Activated gamma-delta T cell treated with Interleukin-2 at 50 U/mL for 16 hours (primary cell): ENCODE data around the gene SYCN.

Experiments
- DNase-seq: peaks from one replicate; pipeline ENCODE4 v3.0.0-alpha.2; 2020

Gene SYCN

DNA sequence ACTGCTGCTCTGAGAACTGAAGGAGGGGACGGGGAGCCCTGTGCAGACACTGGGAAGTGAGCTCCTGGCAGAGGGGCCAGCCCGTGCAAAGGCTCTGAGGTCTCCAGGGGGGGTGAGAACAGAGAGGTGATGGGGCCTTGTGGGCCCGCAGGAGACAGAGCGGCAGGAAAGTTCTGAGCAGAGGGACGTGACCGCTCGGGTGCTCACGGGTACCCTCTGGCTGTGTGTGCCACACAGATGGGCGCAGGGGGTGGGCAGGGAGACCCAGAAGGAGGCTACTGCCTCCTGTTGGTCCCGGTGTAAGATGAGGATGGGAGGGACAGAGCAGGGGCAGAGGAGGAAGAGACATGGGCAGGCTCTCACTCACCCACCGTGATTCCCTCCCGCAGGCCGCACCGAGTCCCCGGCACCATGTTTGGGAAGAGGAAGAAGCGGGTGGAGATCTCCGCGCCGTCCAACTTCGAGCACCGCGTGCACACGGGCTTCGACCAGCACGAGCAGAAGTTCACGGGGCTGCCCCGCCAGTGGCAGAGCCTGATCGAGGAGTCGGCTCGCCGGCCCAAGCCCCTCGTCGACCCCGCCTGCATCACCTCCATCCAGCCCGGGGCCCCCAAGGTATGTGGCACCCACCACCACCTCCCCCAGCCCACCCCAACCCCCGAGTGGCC is 34.8 kb downstream of the SYCN start:
- no peak for DNase-seq

DNA sequence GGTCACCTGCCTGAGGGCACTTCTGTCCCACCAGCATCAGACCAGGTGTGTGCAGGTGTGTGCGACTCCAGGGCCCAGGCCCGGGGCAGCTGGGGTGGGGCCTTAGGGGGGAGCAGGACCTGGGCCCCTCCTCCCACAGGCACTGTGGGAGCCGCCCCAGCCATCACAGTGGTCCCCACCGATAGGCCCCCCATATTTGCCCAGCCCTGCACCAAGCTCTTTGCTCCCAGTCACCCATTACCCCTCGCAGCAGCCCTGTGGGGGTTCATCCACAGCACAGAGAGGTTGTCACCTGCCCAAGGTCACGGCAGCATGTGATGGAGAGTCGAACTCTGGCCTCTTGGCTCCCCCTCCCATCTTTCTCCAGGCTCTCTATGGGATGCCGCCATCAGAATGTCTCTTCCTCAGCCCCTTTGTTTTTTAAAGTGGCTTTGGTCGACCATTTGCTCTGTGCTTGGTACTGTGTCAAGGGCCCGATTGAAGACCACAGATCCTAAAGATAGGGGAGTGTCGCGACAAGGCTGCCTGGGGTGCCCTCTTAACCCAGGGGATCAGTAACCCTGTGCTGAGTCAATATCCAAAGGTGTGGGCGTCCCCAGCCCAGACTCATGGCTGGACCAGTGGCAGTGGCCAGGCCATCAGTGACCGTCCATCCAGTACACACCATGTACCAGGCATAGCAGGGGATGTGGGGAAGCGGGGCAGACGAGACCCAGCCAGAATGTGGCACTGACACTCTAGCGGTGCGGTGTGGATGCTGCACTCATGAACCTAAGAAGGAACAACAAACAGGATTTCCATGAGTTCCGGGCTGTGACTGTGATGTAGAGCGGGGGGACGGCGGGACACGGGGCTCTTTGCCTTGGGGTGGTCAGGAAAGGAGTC is 35.6 kb downstream of the SYCN start:
- no peak for DNase-seq

DNA sequence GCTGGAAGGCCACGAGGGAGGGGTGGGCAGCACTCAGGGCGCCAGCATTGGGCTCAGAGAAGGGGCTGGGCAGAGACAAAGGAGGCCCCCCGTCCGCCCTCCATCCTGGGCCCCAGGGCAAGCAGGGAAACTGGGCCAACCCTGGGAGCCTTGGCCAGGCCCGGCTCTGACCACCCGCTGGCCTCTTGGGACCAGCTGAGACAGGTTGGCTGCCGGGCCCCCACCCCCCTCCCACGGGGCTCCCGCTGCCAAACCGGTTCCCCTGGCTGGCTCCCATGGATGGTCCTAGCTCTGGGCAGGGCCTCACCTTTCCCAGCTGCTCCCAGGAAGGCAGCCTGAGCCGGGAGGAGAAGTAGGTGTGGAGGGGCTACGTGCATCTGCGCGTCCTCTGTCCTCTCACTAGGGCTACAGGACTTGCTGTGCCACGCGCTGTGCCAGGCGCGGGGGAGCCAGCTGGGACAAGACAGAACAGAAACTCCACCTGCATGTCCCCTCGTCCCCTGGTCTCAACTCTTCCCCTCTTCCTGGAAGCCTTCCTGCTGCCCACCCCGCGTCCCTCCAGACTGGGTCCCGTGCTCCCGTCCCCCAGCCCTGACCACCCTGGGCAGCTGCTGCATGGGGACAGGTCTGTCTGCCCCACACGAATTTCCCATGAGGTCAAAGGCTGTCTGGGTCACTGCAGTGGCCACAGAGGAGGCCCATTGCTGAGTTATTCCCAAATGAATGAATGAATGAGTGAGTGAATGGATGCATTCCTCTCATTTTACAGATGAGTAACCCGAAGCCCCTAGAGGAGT is 36.4 kb downstream of the SYCN start:
- no peak for DNase-seq

DNA sequence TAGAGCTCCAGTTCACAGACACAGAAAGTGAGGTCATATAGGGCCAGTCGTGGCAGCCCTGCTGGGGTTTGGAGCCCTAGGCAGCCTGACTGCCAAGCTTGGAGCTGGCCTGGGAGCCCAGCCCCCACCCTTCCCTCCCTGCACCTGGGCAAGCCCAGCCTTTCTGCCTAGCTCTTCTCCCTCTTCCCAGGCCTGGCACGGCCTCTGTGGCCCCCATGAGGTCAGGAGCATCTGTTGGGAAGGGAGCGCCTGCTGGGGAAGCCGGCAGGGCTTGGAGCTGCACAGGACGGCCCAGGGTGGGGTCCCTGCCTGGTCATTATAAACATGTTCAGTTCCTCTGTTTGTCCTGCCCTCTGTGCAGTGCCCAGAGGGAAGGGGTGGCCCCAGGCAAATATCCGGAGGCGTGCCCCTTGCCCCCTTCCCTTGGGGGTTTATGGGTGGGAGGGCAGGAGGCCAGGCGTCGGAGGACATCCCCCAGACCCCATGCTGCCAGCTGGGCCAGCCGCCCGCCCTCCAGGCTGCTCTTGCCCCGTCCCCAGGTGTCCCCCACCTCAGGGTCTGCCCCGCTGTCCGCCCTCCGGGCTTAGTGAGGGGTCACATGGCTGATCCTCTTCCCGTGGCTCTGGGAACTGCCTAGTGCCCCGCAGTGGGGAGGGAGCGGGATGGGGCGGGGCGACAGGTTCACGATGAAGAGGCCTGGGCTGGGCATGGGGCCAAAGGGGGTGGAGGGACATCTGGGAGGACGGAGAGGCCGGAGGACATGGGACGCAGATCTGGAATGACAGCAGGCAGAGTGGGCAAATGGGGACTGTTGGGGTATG is 37.3 kb downstream of the SYCN start:
- no peak for DNase-seq

DNA sequence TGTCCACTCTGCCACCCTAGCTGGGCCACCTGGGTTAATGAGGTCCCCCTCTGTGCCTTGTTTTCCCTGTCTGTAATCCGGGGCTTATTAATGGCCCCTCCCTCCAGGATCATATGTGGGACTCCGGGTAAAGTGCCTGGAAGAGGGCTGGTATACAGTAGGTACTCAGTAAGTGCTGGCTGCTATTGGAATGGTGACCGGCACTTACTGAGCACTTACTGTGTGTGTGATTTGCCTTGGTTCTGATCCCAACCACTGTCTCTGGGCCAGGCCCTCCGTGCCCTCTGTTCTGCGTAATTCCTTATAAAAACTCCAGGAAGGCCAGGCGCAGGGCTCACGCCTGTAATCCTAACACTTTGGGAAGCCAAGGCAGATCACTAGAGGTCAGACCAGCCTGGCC is 38.2 kb downstream of the SYCN start:
- DNase-seq = no peak

DNA sequence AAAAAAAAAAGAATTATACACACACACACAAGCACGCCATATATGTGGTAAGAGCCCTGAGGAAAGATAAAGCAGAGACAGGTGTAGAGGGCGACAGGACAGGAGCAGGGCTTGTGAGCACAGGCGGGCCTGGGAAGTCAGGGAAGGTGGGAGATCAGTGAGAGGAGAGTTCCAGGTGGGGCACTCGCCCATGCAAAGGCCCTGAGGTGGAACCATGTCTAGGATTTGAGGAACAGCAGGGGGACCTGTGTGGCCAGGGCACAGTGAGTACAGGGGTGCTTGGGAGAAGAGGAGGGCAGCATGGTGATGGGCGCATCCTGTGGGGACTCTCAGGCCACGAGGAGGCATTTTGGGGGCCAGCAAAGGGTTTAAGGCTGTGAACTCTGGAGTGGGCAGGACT is 39.8 kb downstream of the SYCN start:
- no peak for DNase-seq

DNA sequence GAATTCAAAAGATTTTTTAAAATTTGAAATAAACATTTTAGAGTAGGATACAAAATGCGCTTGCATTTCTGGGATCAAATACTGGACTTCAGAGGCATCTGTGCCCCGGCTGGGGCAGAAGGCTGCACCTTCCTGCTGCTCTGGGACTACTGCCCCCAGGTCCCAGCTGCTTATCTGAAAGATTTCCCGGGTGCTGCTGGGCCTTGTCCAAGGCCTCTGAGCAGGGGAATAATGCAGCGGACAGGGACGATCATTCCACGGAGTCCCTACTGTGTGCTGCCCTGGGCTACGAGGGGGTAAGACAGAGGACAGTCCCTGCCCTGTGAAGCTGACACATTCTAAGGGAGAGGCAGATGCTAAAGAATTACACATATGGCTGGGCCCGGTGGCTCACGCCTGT is 40.4 kb downstream of the SYCN start:
- no peak for DNase-seq

DNA sequence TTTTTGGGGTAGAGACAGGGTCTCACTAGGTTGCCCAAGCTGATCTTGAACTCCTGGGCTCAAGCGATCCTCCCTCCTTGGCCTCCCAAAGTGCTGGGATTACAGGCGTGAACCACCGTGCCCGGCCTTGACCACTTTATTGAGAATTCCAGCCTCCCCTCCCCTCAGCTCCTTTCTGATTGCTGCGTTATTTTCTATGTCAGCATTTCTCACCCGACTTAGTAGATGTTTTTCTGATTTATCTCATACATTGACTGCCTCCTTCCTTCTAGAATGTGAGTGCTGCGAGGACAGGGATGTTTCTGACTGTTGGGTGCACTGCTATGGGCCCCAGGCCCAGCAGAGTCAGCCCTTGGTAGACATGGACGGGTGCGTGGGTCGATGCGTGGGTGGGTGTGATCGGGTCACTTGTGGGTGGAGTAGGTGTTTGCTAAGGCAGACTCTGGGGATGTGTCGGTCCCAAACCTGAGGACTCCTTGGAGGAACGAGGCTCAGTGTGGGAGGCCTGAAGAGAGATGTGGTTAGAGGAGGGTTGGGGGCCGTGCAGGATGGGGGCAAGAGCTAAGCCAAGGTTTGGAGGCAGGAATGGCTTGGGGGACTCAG is 41.5 kb downstream of the SYCN start:
- no peak for DNase-seq

DNA sequence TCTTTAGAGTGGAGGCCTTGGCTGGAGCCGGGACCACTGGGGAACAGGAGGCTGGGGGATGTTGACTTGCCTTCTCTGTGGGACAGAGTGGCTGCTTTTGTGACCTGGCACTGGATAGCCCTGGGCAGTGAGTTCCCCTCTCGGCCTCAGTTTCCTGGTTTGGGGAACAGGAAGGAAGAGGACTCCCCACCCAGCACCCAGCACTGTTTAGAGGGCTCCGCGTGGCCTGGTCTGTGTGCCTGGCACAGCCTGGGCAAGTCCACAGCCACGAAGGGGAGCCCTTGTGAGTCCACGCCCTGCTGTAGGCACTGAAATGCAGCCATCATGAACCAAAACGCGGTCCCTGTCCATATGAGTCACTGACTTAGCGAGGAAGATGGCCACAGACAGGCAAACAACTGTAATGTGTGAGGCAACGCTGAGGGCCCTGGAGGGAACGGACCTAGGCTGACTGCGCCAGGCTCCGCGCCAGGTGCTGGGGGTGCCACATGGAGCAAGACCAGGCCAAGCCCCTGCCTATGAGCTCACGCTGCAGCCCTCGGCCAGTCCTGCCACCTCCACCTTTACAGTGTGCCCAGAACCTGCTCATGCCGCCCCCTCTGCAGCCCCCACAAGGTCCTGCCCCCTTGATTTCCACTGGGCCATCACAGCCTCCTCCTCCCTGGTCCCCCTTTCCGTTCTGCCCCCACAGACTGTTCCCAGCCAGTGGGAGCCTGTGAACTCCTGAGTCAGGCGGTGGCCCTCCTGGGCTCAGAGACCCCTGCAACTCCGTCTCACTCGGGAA is 43.0 kb downstream of the SYCN start:
- DNase-seq = no peak

DNA sequence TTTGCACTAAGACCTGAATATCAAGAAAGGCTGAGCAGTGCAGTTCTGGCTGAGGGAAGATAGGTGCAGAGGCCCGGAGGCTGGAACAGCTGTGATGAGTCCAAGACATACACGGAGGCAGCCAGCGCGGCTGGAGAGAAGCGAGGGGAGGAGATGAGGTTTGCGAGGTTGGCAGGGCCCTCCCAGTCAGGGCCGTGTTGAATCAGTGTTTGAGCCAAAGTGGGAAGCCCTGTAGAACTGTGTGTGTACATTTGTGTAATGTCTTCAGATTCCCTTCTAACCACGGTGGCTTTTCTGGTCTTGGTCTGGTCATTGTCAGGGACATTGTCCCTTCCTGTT is 43.6 kb downstream of the SYCN start:
- DNase-seq = no peak

DNA sequence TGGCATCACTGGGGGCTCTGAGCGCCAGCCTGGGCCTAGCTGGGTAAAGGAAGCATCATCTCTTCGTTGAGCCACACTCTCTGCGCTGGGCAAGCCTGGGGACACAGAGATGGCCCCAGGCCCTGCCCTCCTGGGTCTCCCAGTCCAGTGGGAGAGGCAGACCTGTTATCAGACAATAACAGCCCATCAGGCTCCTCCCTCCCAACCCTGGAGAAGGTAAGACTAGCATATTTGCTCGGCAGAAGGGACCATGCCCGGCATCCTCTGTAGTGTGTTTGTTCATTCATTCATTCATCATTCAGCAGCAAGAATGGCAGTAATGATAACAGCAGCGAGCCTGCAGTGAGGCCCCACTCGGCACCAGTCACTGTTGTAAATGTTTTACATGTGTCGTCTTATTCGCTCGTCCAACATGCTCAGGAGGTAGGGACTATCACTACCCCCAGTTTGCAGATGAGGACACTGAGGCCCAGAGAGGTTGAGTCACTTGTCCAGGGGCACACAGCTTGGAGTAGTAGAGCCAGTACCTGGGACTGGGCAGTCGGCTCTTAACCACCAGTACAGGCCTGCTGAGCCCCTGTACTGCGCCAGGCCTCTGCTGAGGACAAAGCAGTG is 45.3 kb downstream of the SYCN start:
- DNase-seq = no peak

DNA sequence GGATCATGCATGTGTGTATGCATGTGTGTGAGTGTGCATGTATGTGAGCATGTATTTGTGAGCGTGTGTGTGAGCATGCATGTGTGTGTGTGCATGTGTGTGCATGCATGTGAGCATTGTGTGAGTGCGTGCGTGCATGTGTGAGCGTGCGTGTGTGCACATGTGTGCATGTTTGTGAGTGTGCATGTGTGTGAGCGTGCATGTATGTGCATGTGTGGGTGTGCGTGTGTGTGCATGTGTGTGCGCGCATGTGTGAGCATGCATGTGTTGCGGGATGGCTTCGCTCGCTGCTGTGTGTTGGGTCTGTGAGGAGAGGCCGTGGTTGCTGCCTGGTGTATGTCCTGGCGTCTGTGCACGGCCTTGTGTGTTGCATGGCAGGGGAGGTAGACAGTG is 46.1 kb downstream of the SYCN start:
- no peak for DNase-seq

DNA sequence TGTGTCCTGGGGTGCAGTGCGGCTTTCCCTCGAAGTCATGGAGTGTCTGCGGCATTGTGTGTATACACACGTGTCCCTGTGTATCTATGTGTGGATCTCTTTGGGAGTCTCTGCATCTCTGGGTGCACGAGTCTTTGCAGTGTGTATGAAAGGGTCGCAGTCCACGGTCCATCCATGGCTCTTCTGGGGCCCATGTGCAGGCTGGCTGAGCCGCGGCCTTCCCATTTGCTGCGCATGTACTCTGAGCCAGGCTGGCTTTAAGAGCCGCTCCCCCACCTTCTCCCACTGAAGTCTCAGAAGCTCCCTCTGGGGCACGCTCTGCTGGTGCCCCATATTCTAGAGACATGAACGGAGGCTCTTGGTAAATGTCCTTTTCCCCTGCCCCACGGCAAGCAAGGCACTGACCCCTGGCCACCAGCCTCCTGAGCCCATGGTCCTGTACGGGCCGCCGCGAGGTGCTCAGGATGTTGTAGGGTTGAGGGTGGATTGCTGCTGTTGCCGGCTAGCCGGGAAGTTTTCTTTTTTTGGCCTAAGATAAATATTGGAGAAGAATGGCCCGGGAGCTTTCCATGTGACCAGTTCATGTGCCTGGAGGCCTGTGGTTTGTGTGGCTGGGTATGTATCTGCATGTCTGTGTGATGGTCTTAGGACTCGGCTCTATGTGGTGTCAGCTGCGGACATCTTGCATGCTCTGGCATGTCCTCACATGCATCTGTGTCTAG is 46.6 kb downstream of the SYCN start:
- no peak for DNase-seq

DNA sequence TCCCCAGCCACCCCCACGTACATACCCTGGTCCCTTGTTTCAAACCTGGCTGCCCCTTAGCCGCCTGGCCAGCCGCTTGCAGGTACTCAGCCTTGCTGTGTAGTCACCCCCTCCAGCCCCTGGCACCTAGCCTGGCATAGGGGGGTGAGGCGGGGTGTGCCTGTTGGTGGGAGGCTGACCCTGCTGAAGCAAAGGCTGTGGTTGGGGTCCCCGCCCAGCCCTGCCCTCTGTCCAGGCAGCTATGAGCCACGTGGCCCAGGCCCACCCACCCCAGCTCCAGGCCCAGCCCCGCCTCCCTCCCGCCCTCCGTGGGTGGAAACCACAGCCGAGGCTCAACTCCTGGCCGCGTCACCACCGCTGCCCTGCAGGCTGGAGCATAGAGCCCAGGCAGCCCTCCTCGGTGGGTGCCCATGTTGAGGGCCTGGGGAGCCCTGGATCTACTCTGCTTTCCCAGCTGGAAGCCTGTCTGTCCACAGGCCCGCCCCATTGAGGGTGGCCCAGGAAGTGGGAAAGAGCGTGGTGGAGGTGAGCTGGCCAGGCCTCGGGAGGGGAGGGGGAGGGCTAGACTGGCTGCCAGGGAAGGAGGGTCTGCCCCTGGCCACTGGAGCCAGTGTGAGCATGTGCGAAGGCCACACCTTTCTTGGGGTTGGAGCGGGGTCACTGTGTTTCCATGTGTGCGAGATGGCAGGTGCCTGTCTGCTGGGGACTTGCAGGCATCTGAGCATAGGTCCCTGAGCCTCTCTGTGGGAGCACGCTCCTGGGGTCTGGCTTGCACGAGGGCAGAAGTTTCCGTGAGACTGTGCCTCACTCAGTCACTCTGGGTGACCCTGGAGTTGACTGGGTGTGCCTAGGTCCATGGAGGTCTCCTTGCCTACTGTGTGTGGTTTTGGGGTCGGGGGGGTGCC is 47.5 kb downstream of the SYCN start:
- DNase-seq = no peak

DNA sequence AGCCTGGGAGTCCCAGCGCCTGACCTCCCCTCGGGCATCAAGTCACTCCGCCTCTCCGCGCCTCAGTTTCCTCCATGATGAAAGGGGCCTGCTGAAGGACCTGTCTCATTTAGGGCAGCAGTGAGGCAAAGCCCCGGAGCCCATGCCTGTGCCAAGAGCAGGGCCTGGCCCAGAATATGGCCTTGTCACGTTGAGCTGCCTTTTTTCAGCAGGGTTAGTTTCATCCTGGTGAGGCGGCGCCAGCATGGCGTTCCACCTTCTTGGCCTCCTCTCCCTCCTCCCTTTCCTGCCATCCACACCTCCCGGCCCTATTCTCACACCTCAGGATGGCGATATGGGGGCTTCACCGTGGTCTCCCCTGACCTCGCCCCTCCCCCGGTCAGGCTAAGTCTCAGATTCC is 48.3 kb downstream of the SYCN start:
- DNase-seq = no peak

DNA sequence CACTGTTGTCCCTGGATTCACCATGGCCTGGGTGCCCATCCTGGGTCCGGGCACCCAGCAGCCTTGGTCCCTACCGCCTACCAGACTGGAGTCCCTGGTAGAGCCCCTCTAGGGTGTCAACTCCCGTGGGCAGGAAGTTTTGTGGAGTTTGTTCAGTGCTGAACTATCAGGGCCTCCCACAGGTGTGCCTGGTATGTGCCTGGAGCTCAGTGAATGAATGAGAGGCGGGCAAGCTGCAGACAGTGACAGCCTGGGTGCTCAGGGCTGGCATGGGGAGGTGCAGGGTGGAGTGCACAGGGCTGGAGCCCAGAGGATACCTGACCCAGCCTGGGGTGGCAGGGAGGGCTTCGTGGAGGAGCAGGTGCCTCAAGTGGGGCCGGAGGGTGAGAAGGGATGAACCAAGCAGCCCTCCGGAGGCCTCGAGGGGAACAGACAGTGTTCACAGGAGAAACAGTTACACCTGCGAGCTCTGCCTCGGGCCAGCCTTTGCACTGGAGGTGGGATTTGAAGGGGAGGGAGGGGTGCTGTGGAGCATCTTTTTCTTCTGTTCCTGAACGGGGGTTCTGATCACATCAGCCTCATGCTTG is 48.9 kb downstream of the SYCN start:
- DNase-seq = no peak

DNA sequence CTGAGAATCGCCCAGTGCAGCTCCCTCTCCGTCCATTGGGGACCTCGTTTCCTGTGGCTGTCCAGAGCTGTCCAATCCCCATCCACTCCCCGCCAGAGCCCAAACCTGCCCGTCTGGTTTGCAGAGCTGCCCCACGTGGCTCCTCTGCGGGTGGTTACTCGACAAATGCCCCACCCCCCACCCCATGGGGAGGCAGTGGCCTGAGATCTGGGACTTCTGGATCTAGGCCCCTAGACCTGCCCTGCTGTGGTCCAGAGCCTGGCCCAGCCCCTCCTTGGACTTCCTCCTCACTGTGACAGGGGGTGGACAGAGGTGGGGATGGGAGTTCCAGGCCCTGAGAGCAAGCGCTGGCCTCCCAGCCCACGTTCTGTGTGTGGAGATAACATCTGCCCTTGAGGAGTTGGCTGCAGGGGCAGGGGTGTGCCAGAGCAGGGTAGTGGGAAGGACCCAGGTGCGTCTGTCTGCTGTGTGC is 49.4 kb downstream of the SYCN start:
- no peak for DNase-seq

DNA sequence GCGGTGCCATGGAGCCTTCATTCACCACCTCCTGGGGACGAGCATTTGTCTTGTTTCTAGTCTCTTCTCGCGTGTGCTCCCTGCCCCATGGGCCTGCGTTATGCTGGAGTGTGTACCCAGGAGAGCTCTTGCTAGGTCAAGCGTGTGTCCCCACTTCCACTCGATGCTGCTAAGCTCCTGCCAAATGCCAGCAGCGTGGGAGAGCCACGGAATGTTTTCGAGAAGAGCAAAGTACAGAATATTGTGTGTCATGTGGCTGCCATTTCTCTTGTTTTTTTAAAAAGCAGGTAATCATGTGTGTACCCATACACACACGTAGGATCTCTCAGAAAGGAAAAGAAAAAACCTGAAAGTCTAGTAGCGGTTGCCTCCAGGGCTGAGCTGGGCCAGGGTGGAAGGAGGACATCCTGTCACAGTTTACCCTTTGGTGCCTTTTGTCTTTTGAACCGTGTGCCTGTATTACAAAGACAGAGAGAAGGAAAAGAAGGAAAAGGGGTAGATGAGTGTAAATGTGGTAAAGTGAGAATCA is 49.9 kb downstream of the SYCN start:
- no peak for DNase-seq
